ENCODE results near the gene DOCK8. TPM values are rescaled to one million over a fixed set of nuclear protein-coding genes. Genes with fewer than 3 reads are reported as not detected.

The DOCK8 gene
- total and polyA plus RNA-seq, 2 of the 4 experiments (the other 2 are of a cell fraction) = not detected

DNA sequence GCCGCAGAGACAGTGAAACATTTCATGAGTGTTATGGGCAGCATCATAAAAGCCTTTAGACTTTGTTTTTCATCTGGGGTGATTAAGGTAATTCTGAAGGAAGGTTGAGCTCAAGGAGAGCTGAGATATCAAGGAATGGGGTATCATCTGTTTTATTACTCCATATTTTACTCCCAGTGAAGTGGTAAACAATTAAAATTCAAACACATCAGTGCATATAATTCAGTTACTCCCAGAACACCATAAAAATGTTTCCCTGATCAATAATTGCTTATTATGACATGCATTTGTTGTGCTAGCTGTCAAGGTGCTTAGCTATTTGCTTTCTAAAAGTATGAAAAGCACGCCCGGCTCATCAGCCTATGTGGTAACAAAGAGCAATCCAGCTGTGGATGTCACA is 81.7 kb downstream of the DOCK8 start:
- Histone ChIP-seq H3K4me1 (ENCODE audit: control insufficient read depth, insufficient read depth, low read length) (no peaks in the 10 kb centered on the region), H3K4me3 (ENCODE audit: insufficient read depth, low read depth, low read length) (no peak overlapping the region), H2AFZ (replicated peaks; ENCODE audit: low read length, poor library complexity) (no peak overlapping the region), H3K9me3 (ENCODE audit: control insufficient read depth, insufficient read depth, low read length) (no peaks in the 10 kb centered on the region), H3K27ac (ENCODE audit: insufficient read depth, low read length) (no peak overlapping the region), H3K56ac (ENCODE audit: extremely low read depth, insufficient read depth, low read length) (no peak overlapping the region), H3K23ac (ENCODE audit: low read depth, low read length) (no peak overlapping the region), H2AK9ac (replicated peaks; ENCODE audit: low read depth, low read length, poor library complexity) (no peak overlapping the region), H3K9ac (ENCODE audit: low read depth, low read length) (no peak overlapping the region), H2BK15ac (ENCODE audit: low read depth, low read length) (no peak overlapping the region), H2BK20ac (ENCODE audit: low read depth, low read length) (no peak overlapping the region), H4K91ac (ENCODE audit: insufficient read depth, low read depth, low read length) (no peak overlapping the region), H3K14ac (replicated peaks; ENCODE audit: low read depth, low read length) (no peak overlapping the region), H3K4me2 (ENCODE audit: low read depth, low read length) (no peak overlapping the region), H3K9me1 (ENCODE audit: insufficient read depth, low read length) (no peaks in the 10 kb centered on the region), H4K8ac (ENCODE audit: low read depth in 2 of 2, low read length in 2 of 2) (no peak overlapping the region), H2AK5ac (ENCODE audit: low read depth, low read length) (no peak overlapping the region), H3K18ac (ENCODE audit: low read depth, low read length) (no peak overlapping the region), H3K79me1 (ENCODE audit: low read depth in 1 of 2, low read length in 2 of 2) (no peaks in the 10 kb centered on the region), H3K36me3 (ENCODE audit: control insufficient read depth, insufficient read depth, low read length) (no peaks in the 10 kb centered on the region), H4K20me1 (ENCODE audit: insufficient read depth, low read length) (no peaks in the 10 kb centered on the region), H3K4ac (ENCODE audit: low read depth, low read length) (no peak overlapping the region), H2BK5ac (ENCODE audit: low read depth, low read length, poor library complexity, severe bottlenecking) (no peak overlapping the region), H4K5ac (ENCODE audit: low read depth, low read length) (no peak overlapping the region), H3K27me3 (ENCODE audit: control insufficient read depth, insufficient read depth, low read length) (no peaks in the 10 kb centered on the region), H2BK120ac (ENCODE audit: low read depth, low read length) (no peak overlapping the region)
- no TSS peak for BruUV-seq (replicated peaks)
- TF ChIP-seq ELK1 (IDR thresholded peaks at IDR 0.05; ENCODE audit: borderline replicate concordance, low read depth, low read length) (no peak), NFE2L2 (IDR thresholded peaks at IDR 0.05; ENCODE audit: low read depth, low read length) (no peak), POLR2A (IDR thresholded peaks at IDR 0.05; ENCODE audit: low read depth, low read length) (no peak), USF2 (IDR thresholded peaks at IDR 0.05; ENCODE audit: low read depth, low read length) (no peak), BHLHE40 (IDR thresholded peaks at IDR 0.05; ENCODE audit: low read depth, low read length) (no peak), MAFK (IDR thresholded peaks at IDR 0.05; ENCODE audit: low read depth, low read length) (no peak), CTCF (conservative IDR thresholded peaks at IDR 0.05; ENCODE audit: low read depth, low read length) (no peak), CHD1 (IDR thresholded peaks at IDR 0.05; ENCODE audit: low read depth, low read length) (no peak), MXI1 (IDR thresholded peaks at IDR 0.05; ENCODE audit: borderline replicate concordance, low read depth, low read length) (no peak), FOS (IDR thresholded peaks at IDR 0.05; ENCODE audit: low read depth, low read length) (no peak), RAD21 (IDR thresholded peaks at IDR 0.05; ENCODE audit: low read length) (no peak), MAZ (IDR thresholded peaks at IDR 0.05; ENCODE audit: borderline replicate concordance, low read depth, low read length) (no peak), CEBPB (IDR thresholded peaks at IDR 0.05; ENCODE audit: low read depth, low read length) (no peak), RFX5 (IDR thresholded peaks at IDR 0.05; ENCODE audit: low read depth, low read length) (no peak), RCOR1 (IDR thresholded peaks at IDR 0.05; ENCODE audit: insufficient replicate concordance, low read length) (no peak), SMC3 (IDR thresholded peaks at IDR 0.05; ENCODE audit: low read depth, low read length) (no peak)
- intact Hi-C loops (cut with micrococcal nuclease) (no loop called here), dilution Hi-C loops (cut with HindIII; ENCODE audit: low sequenced_read_pairs, unreplicated experiment) (no loop called here), in situ Hi-C loops (cut with MboI; ENCODE audit: low sequenced_read_pairs) (no loop called here)
- POLR2A ChIA-PET (ENCODE audit: unreplicated experiment) = no interaction called here
- WGBS, 2 experiments (ENCODE audit: extremely low coverage in 2 of 2, insufficient read length in 1 of 2) = 64% methylated on average over 2 of the region's 3 CpGs; no CpG with 5 or more reads in 1 of the 2 experiments
- ATAC-seq (ENCODE audit: low read depth) (no peak), DNase-seq (no peak)
- CTCF ChIA-PET = no interaction called here
